Pancreas (tissue), 10 donors: ENCODE data around the gene LRRC4C. TPM values are rescaled to one million over a fixed set of nuclear protein-coding genes. Genes with fewer than 3 reads are reported as not detected.

ENCODE experiments used
- ATAC-seq, 4 donors: fragments of 200-7000 bp; cut with Tn5 transposase; one replicate each; pipeline versions ENCODE4 v1.8.0 to v1.9.1; 2020; ENCODE audit warnings: mild to moderate bottlenecking in 4 of 4, moderate library complexity in 4 of 4
- DNase-seq, 6 donors: peaks; one replicate each; pipeline ENCODE4 v3.0.0-alpha.2; 2020
- FAIRE-seq: peaks from 2 replicates; lab custom pipeline; 2012; peaks lifted over from hg19 to GRCh38; lab: Jason Lieb, UNC
- H3K27ac ChIP-seq, 4 donors: fragments of 200-600 bp; sonication (generic); 1 replicate in 3 of 4; 2 replicates in 1 of 4; pipeline versions ENCODE4 v1.5.0 to v1.8.0; 2020
- H3K27me3 ChIP-seq, 4 donors: fragments of 200-600 bp; one replicate each; pipeline ENCODE4 v1.8.0; 2021
- H3K36me3 ChIP-seq, 3 donors: fragments of 200-600 bp; sonication (generic) in 1 of 3; one replicate each; pipeline versions ENCODE4 v1.5.0 to v1.8.0; 2020 to 2021
- H3K4me1 ChIP-seq, 3 donors: fragments of 200-600 bp; one replicate each; pipeline ENCODE4 v1.8.0; 2021
- H3K4me3 ChIP-seq, 4 donors: fragments of 200-600 bp; sonication (generic) in 2 of 4; one replicate each; pipeline versions ENCODE4 v1.5.0 to v1.8.0; 2020 to 2021
- H3K9me3 ChIP-seq, 4 donors: fragments of 200-600 bp; one replicate each; pipeline ENCODE4 v1.8.0; 2021
- CTCF ChIP-seq, 4 donors: fragments of 200-600 bp; sonication (generic) in 3 of 4; IDR thresholded peaks; one replicate each; pipeline versions ENCODE4 v1.5.0 to v1.8.0; 2021; ENCODE audit warnings: antibody characterized with exemption in 4 of 4
- WGBS, 2 donors: extraction: QIAGEN DNeasy Blood & Tissue Kit; methylation state at CpG; one replicate each; pipeline ENCODE4 v1.1.7; 2013; 5-methylcytosine and 5-hydroxymethylcytosine counted together
- intact Hi-C, 3 donors: fragments of 100-400 bp; cut with DNase I; formaldehyde crosslinking; loops; one replicate each; pipeline versions ENCODE4 v1.11.1 to v1.14.2; 2022
- polyA plus RNA-seq, 2 donors: library from polyadenylated mRNA; stranded (reverse); fragments of 200-250 nt; gene quantifications; one replicate each; pipeline ENCODE4 v1.2.3, GENCODE V29; 2013
- total RNA-seq, 6 donors: library from RNA; stranded (reverse); fragmentation: NEBNext Ultra II Directional in 4 of 6; extraction: Animal tissue kit (Norgen Biotek cat#: 25700) in 4 of 6; gene quantifications; one replicate each; pipeline versions ENCODE4 v1.2.1 to v1.2.4, GENCODE V29; 2021 to 2023
- donor health status: healthy with polysubstance abuse.
- donor health status: DM: no; HTN: no; CAD: no; lungs with moderate emphysema.
- donor health status: DM: no; HTN: no; CAD: no.
- donor health status: control.
- donor health status: control.
- donor health status: Bipolar disorder and iron deficiency.
- donor health status: DM: yes; HTN: yes; CAD: no.
- donor health status: DM: no; HTN: no; CAD: no.
- donor health status: DM: no; HTN: no; CAD: no.
- donor health status: DM: yes; HTN: yes; CAD: no.

LRRC4C gene
- total and polyA plus RNA-seq, 8 donors: 0.04 to 0.84 (median 0.16) TPM

GRCh38 chr11:41383768-41384167 lies 75.7 kb downstream of the LRRC4C start:
- TF ChIP-seq CTCF (IDR thresholded peaks at IDR 0.05): no peak
- no peak for DNase-seq
- H3K9me3 ChIP-seq: no peaks in the 10 kb centered on the region
- no peak overlapping the region for H3K27ac ChIP-seq
- peaks cover 0 to 4% (median 0%) of the 10 kb centered on the region in 4 donors for H3K27me3 ChIP-seq
- H3K36me3 ChIP-seq: no peaks in the 10 kb centered on the region
- intact Hi-C loops: no loop called here
- peaks cover 0 to 10% (median 0%) of the 10 kb centered on the region in 3 donors for H3K4me1 ChIP-seq
- no peak for ATAC-seq
- H3K4me3 ChIP-seq: no peak overlapping the region
- 71 to 75% methylated on average over 3 of the region's 3 CpGs for WGBS, 2 donors
- no peak for FAIRE-seq

- ATAC-seq (peak in 1 of 4 donors; percentile 53), FAIRE-seq (no peak), DNase-seq (no peak)
- Histone ChIP-seq H3K27me3 (peaks cover 0 to 4% (median 0%) of the 10 kb centered on the region in 4 donors), H3K36me3 (no peaks in the 10 kb centered on the region), H3K4me3 (no peak overlapping the region), H3K4me1 (peaks cover 0 to 10% (median 0%) of the 10 kb centered on the region in 3 donors), H3K27ac (no peak overlapping the region), H3K9me3 (no peaks in the 10 kb centered on the region)
- no peak for TF ChIP-seq CTCF (IDR thresholded peaks at IDR 0.05)
- WGBS, 2 donors: 45 to 55% methylated on average over 2 of the region's 2 CpGs
- intact Hi-C loops: no loop called here
Measured at GRCh38 chr11:41382927-41383326, 76.5 kb downstream of the LRRC4C start.

GRCh38 chr11:41379084-41379483 lies 80.4 kb downstream of the LRRC4C start:
- no peak for FAIRE-seq
- no peaks in the 10 kb centered on the region for H3K9me3 ChIP-seq

GRCh38 chr11:41377709-41378394 lies 81.6 kb downstream of the LRRC4C start:
- ATAC-seq (peak in 3 of 4 donors; percentile 69 to 87 (median 80)), FAIRE-seq (no peak), DNase-seq (peak in 2 of 6 donors; percentile 1 to 8)
- H3K9me3 ChIP-seq: no peaks in the 10 kb centered on the region
- TF ChIP-seq CTCF (IDR thresholded peaks at IDR 0.05): no peak
- no peak overlapping the region for H3K4me3 ChIP-seq
- intact Hi-C loops: no loop called here
- no peaks in the 10 kb centered on the region for H3K4me1 ChIP-seq
- no peaks in the 10 kb centered on the region for H3K36me3 ChIP-seq
- H3K27me3 ChIP-seq: no peaks in the 10 kb centered on the region
- no peak overlapping the region for H3K27ac ChIP-seq
- WGBS, 2 donors: 13% methylated on average over 7 of the region's 7 CpGs

More at GRCh38 chr11:41379084-41379483, 80.4 kb downstream of the LRRC4C start:
- H3K27ac ChIP-seq: no peak overlapping the region
- TF ChIP-seq CTCF (IDR thresholded peaks at IDR 0.05): no peak
- no peak overlapping the region for H3K4me3 ChIP-seq
- no peak for ATAC-seq
- peaks cover 0 to 10% (median 0%) of the 10 kb centered on the region in 3 donors for H3K4me1 ChIP-seq
- no peak for DNase-seq
- intact Hi-C loops: no loop called here
- no peaks in the 10 kb centered on the region for H3K27me3 ChIP-seq
- no peaks in the 10 kb centered on the region for H3K36me3 ChIP-seq

GRCh38 chr11:41351825-41352224 lies 107.6 kb downstream of the LRRC4C start:
- H3K9me3 ChIP-seq: no peaks in the 10 kb centered on the region
- WGBS, 2 donors: 52 to 69% methylated on average over 2 of the region's 2 CpGs
- intact Hi-C loops: no loop called here
- DNase-seq: no peak
- H3K4me1 ChIP-seq: no peaks in the 10 kb centered on the region
- H3K4me3 ChIP-seq: no peak overlapping the region
- H3K27me3 ChIP-seq: no peaks in the 10 kb centered on the region
- ATAC-seq: no peak
- H3K27ac ChIP-seq: no peak overlapping the region
- H3K36me3 ChIP-seq: no peaks in the 10 kb centered on the region
- TF ChIP-seq CTCF (IDR thresholded peaks at IDR 0.05): no peak
- FAIRE-seq: no peak
